ENCODE results near the gene PLEKHM3. TPM values are rescaled to one million over a fixed set of nuclear protein-coding genes. Genes with fewer than 3 reads are reported as not detected.

Gene PLEKHM3
- total and polyA plus RNA-seq, 2 of the 13 experiments (the other 11 are each of a cell fraction or from before 2014, with no cell fraction given), result 4.5 to 4.7 TPM

DNA sequence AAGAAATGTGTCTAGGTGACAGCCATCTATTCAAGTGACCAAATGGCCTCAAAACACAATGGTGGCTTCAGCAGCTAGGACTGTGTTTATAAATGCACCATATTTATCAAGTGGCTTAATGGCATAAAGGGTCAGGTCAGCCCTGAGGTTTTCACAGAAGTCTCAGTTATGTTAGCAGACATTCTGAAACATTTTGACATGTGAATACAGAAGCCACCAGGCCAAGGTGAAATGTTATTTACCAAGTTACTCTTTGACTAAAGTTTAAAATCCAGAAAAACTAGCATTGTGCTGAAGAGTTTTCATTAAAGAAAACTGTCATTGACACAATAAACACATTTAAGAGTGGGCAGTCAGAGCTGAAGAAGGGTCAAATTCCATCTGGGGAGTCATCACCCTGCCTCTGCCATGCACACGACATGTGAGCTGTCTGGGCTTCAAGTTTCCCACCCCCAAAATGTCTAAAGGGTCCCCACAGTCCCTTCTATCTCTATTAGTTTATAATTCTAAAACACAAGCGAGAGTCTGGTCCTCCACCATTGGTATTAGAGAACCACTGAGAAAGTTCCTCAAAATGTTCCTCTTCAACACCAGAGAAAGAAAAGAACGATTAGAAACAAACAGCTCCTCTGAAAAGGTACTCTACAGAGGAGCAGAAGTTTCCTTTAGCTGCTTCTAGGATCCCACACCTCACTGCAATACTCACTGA, 178.1 kb downstream of the PLEKHM3 start (continued):
- TF ChIP-seq MAZ (IDR thresholded peaks at IDR 0.05; ENCODE audit: borderline replicate concordance, low read depth, low read length) (no peak), MAZ (CRISPR knock-in tag; IDR thresholded peaks at IDR 0.05; ENCODE audit: low read depth) (no peak), CHD4 (IDR thresholded peaks at IDR 0.05; ENCODE audit: borderline replicate concordance, low read length) (peak; percentile 99), ZMYM4 (CRISPR knock-in tag; IDR thresholded peaks at IDR 0.05) (peak; percentile 32; the same call in 1 of the 2 replicates), PTBP1 (IDR thresholded peaks at IDR 0.05; ENCODE audit: low read depth, low read length, poor library complexity, severe bottlenecking) (no peak), HHEX (CRISPR knock-in tag; IDR thresholded peaks at IDR 0.05) (no peak), ZSCAN9 (CRISPR knock-in tag; IDR thresholded peaks at IDR 0.05; ENCODE audit: borderline replicate concordance) (peak; percentile 84; the same call in 1 of the 2 replicates), SOX13 (IDR thresholded peaks at IDR 0.05) (peak; percentile 83), SOX13 (CRISPR knock-in tag; conservative IDR thresholded peaks at IDR 0.05 in 1 of 2, IDR thresholded peaks at IDR 0.05 in 1 of 2) (peak; percentile 35 to 99; a peak in 2 of 4 replicates), CEBPG (CRISPR knock-in tag; IDR thresholded peaks at IDR 0.05) (peak; percentile 71), NBN (conservative IDR thresholded peaks at IDR 0.05) (no peak), ZNF451 (CRISPR knock-in tag; IDR thresholded peaks at IDR 0.05) (no peak), ELF3 (CRISPR knock-in tag; IDR thresholded peaks at IDR 0.05) (peak; percentile 83), HIVEP1 (CRISPR knock-in tag; IDR thresholded peaks at IDR 0.05) (no peak), ZNF326 (CRISPR knock-in tag; IDR thresholded peaks at IDR 0.05; ENCODE audit: borderline replicate concordance) (no peak), REL (CRISPR knock-in tag; conservative IDR thresholded peaks at IDR 0.05) (no peak), NR1H2 (CRISPR knock-in tag; IDR thresholded peaks at IDR 0.05; ENCODE audit: borderline replicate concordance, low read depth) (no peak), MZF1 (CRISPR knock-in tag; IDR thresholded peaks at IDR 0.05; ENCODE audit: borderline replicate concordance) (no peak), HMGA1 (CRISPR knock-in tag; conservative IDR thresholded peaks at IDR 0.05) (no peak), TCF12 (IDR thresholded peaks at IDR 0.05) (no peak), TCF12 (CRISPR knock-in tag; IDR thresholded peaks at IDR 0.05) (peak; percentile 26; the same call in 1 of the 2 replicates), ZNF557 (CRISPR knock-in tag; IDR thresholded peaks at IDR 0.05) (no peak; the same call in 1 of the 2 replicates), ZFAT (CRISPR knock-in tag; conservative IDR thresholded peaks at IDR 0.05) (no peak), ZNF296 (CRISPR knock-in tag; conservative IDR thresholded peaks at IDR 0.05) (no peak)
- TF ChIP-seq, protein P1, sequence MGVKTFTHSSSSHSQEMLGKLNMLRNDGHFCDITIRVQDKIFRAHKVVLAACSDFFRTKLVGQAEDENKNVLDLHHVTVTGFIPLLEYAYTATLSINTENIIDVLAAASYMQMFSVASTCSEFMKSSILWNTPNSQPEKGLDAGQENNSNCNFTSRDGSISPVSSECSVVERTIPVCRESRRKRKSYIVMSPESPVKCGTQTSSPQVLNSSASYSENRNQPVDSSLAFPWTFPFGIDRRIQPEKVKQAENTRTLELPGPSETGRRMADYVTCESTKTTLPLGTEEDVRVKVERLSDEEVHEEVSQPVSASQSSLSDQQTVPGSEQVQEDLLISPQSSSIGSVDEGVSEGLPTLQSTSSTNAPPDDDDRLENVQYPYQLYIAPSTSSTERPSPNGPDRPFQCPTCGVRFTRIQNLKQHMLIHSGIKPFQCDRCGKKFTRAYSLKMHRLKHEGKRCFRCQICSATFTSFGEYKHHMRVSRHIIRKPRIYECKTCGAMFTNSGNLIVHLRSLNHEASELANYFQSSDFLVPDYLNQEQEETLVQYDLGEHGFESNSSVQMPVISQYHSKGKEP (CRISPR knock-in tag; IDR thresholded peaks at IDR 0.05), result no peak
- TF ChIP-seq, protein P2, sequence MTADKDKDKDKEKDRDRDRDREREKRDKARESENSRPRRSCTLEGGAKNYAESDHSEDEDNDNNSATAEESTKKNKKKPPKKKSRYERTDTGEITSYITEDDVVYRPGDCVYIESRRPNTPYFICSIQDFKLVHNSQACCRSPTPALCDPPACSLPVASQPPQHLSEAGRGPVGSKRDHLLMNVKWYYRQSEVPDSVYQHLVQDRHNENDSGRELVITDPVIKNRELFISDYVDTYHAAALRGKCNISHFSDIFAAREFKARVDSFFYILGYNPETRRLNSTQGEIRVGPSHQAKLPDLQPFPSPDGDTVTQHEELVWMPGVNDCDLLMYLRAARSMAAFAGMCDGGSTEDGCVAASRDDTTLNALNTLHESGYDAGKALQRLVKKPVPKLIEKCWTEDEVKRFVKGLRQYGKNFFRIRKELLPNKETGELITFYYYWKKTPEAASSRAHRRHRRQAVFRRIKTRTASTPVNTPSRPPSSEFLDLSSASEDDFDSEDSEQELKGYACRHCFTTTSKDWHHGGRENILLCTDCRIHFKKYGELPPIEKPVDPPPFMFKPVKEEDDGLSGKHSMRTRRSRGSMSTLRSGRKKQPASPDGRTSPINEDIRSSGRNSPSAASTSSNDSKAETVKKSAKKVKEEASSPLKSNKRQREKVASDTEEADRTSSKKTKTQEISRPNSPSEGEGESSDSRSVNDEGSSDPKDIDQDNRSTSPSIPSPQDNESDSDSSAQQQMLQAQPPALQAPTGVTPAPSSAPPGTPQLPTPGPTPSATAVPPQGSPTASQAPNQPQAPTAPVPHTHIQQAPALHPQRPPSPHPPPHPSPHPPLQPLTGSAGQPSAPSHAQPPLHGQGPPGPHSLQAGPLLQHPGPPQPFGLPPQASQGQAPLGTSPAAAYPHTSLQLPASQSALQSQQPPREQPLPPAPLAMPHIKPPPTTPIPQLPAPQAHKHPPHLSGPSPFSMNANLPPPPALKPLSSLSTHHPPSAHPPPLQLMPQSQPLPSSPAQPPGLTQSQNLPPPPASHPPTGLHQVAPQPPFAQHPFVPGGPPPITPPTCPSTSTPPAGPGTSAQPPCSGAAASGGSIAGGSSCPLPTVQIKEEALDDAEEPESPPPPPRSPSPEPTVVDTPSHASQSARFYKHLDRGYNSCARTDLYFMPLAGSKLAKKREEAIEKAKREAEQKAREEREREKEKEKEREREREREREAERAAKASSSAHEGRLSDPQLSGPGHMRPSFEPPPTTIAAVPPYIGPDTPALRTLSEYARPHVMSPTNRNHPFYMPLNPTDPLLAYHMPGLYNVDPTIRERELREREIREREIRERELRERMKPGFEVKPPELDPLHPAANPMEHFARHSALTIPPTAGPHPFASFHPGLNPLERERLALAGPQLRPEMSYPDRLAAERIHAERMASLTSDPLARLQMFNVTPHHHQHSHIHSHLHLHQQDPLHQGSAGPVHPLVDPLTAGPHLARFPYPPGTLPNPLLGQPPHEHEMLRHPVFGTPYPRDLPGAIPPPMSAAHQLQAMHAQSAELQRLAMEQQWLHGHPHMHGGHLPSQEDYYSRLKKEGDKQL (CRISPR knock-in tag; IDR thresholded peaks at IDR 0.05; ENCODE audit: low read depth), result peak; percentile 70; the same call in 1 of the 2 replicates

Data from HepG2 (cell line).